HepG2 (cell line): ENCODE measurements around the gene PSME3IP1. TPM values are rescaled to one million over a fixed set of nuclear protein-coding genes. Genes with fewer than 3 reads are reported as not detected.

ENCODE experiments used
- ATAC-seq: fragments of 200-7000 bp; cut with Tn5 transposase; 3 replicates; pipeline ENCODE4 v1.9.1; 2020; ENCODE audit warnings: mild to moderate bottlenecking, moderate library complexity
- BruUV-seq: library from RNA; stranded (reverse); fragments of 400-500 nt; replicated peaks from 2 replicates; lab custom pipeline; 2021; lab: Mats Ljungman, UMichigan
- CTCF ChIA-PET: fragments of 300-600 bp; formaldehyde crosslinking; extraction: SDS; loops from one replicate; lab custom pipeline; 2021; ENCODE audit warnings: low total read pairs, inconsistent platforms, low intra/inter-chr PET ratio; lab: Yijun Ruan, JAX
- POLR2A ChIA-PET: fragments of 350-600 bp; sonication (Branson Sonifier 250); formaldehyde crosslinking; loops from one replicate; lab custom pipeline; 2020; ENCODE audit warnings: antibody characterized with exemption, inconsistent platforms; lab: Yijun Ruan, JAX
- DNase-seq: peaks from one replicate; pipeline ENCODE4 v3.0.0-alpha.2; 2015; ENCODE audit warnings: low spot score
- FAIRE-seq: peaks from 3 replicates; lab custom pipeline; 2011; peaks lifted over from hg19 to GRCh38; lab: Jason Lieb, UNC
- H2AFZ ChIP-seq: one replicate; pipeline ENCODE4 v1.6.1; 2011; ENCODE audit warnings: low read length, inconsistent platforms
- H3K27ac ChIP-seq: fragments of 300-600 bp; 3 replicates; pipeline ENCODE4 v1.8.0; 2011; ENCODE audit warnings: mixed run types, mild to moderate bottlenecking, mixed read lengths, low read length, inconsistent platforms; ENCODE audit not compliant: insufficient read depth; ENCODE audit errors: extremely low read length
- H3K27me3 ChIP-seq, 2 experiments: fragments of 200-600 bp in 1 of 2; 2 replicates in 1 of 2; 3 replicates in 1 of 2; pipeline versions ENCODE4 v1.6.0 to v1.8.0; 2011; ENCODE audit warnings: low read length in 2 of 2, mild to moderate bottlenecking in 2 of 2, moderate library complexity in 2 of 2, inconsistent platforms in 1 of 2; ENCODE audit not compliant: insufficient read depth in 2 of 2, control insufficient read depth in 1 of 2
- H3K36me3 ChIP-seq, 2 experiments: fragments of 200-600 bp in 1 of 2; replicated peaks in 1 of 2; 2 replicates in 1 of 2; 3 replicates in 1 of 2; pipeline versions ENCODE4 v1.5.1 to v1.8.0; 2011; ENCODE audit warnings: low read length in 2 of 2, inconsistent platforms in 1 of 2; ENCODE audit not compliant: insufficient read depth in 2 of 2, control insufficient read depth in 1 of 2
- H3K4me1 ChIP-seq: 2 replicates; pipeline ENCODE4 v1.5.1; 2012; ENCODE audit warnings: low read length, inconsistent platforms; ENCODE audit not compliant: insufficient read depth
- H3K4me2 ChIP-seq: 2 replicates; pipeline ENCODE4 v1.6.0; 2011; ENCODE audit warnings: low read depth, low read length, inconsistent platforms
- H3K4me3 ChIP-seq, 3 experiments: fragments of 200-600 bp in 1 of 3; sonication (generic), shearing (Covaris generic) in 1 of 3; replicated peaks in 1 of 3; 2 replicates each; pipeline ENCODE4 v1.5.1; 2011 to 2016; ENCODE audit warnings: low read length in 3 of 3, inconsistent platforms in 2 of 3, low read depth in 2 of 3, mild to moderate bottlenecking in 2 of 3, control low read depth in 1 of 3, mixed read lengths in 1 of 3; ENCODE audit not compliant: insufficient read depth in 1 of 3
- H3K79me2 ChIP-seq: one replicate; pipeline ENCODE4 v1.6.1; 2011; ENCODE audit warnings: low read length, inconsistent platforms; ENCODE audit not compliant: insufficient read depth
- H3K9ac ChIP-seq: 2 replicates; pipeline ENCODE4 v1.6.0; 2011; ENCODE audit warnings: mild to moderate bottlenecking, low read depth, low read length, inconsistent platforms; ENCODE audit not compliant: insufficient read depth
- H3K9me3 ChIP-seq: 2 replicates; pipeline ENCODE4 v1.5.1; 2012; ENCODE audit warnings: mild to moderate bottlenecking, low read length
- H4K20me1 ChIP-seq: 2 replicates; pipeline ENCODE4 v1.6.0; 2011; ENCODE audit warnings: inconsistent platforms, mild to moderate bottlenecking, low read length, moderate library complexity; ENCODE audit not compliant: insufficient read depth
- HOMEZ ChIP-seq: IDR thresholded peaks from 2 replicates; pipeline ENCODE4 v1.6.1; 2016; ENCODE audit warnings: low read depth
- KDM1A ChIP-seq: IDR thresholded peaks from 2 replicates; pipeline ENCODE4 v1.6.1; 2016; ENCODE audit warnings: missing compliant biosample characterization
- MED13 ChIP-seq: sonication (generic); formaldehyde crosslinking; IDR thresholded peaks from 2 replicates; pipeline ENCODE4 v1.5.0; 2020; ENCODE audit warnings: missing genetic modification reagents
- MYNN ChIP-seq: sonication (generic); formaldehyde crosslinking; IDR thresholded peaks from 2 replicates; pipeline ENCODE4 v1.4.0; 2020; ENCODE audit warnings: mild to moderate bottlenecking, low read depth, missing genetic modification reagents
- REL ChIP-seq: sonication (generic); formaldehyde crosslinking; conservative IDR thresholded peaks from 2 replicates; pipeline ENCODE4 v1.8.0; 2022; ENCODE audit warnings: mild to moderate bottlenecking, missing genetic modification reagents, moderate library complexity
- RFX3 ChIP-seq: IDR thresholded peaks from 2 replicates; pipeline ENCODE4 v1.6.1; 2016; ENCODE audit warnings: missing biosample characterization, missing genetic modification reagents
- SP5 ChIP-seq: IDR thresholded peaks from 2 replicates; pipeline ENCODE4 v1.6.1; 2016; ENCODE audit warnings: low read depth, borderline replicate concordance
- ZMYM2 ChIP-seq: sonication (generic); formaldehyde crosslinking; IDR thresholded peaks from 2 replicates; pipeline ENCODE4 v1.8.0; 2022; ENCODE audit warnings: mild to moderate bottlenecking, missing genetic modification reagents
- ZNF256 ChIP-seq: sonication (generic); formaldehyde crosslinking; conservative IDR thresholded peaks from 2 replicates; pipeline ENCODE4 v1.4.0; 2020; ENCODE audit warnings: missing genetic modification reagents
- ZNF710 ChIP-seq: sonication (generic); formaldehyde crosslinking; IDR thresholded peaks from 2 replicates; pipeline ENCODE4 v1.5.0; 2020; ENCODE audit warnings: mild to moderate bottlenecking, missing genetic modification reagents, borderline replicate concordance
- WGBS: methylation state at CpG from one replicate; pipeline ENCODE4 v1.1.6; 2017; ENCODE audit warnings: low lambda C conversion rate; 5-methylcytosine and 5-hydroxymethylcytosine counted together
- in situ Hi-C: cut with HindIII; loops from 2 replicates; pipeline ENCODE4 v1.10.0; 2017; ENCODE audit warnings: low pct_unique_long_range_greater_than_20kb; ENCODE audit not compliant: extremely low pct_ligation_motif_present
- intact Hi-C: fragments of 100-400 bp; cut with micrococcal nuclease; formaldehyde crosslinking; loops from one replicate; pipeline ENCODE4 v1.10.0; 2022; ENCODE audit not compliant: unreplicated experiment
- polyA plus RNA-seq, 8 experiments: library from polyadenylated mRNA; depleted of rRNA in 3 of 8; stranded (reverse) in 7 of 8; unstranded in 1 of 8; fragments of >200 nt; fragmentation: Illumina TruSeq in 4 of 8; extraction: Trizol in 4 of 8; gene quantifications; 2 replicates each; pipeline versions ENCODE4 v1.2.1 to v1.2.3, GENCODE V29; 2011 to 2016; ENCODE audit warnings: low read depth in 4 of 8, missing spikeins in 1 of 8, mixed read lengths in 1 of 8; ENCODE audit not compliant: insufficient read depth in 1 of 8
- total RNA-seq, 5 experiments: library from RNA; depleted of rRNA; stranded (reverse); fragments of >200 nt; fragmentation: Illumina TruSeq; extraction: Trizol; gene quantifications; 2 replicates each; pipeline ENCODE4 v1.2.3, GENCODE V29; 2016; ENCODE audit warnings: low read depth in 1 of 5
- TF ChIP-seq, protein P1 (sequence below): sonication (generic); formaldehyde crosslinking; IDR thresholded peaks from 2 replicates; pipeline ENCODE4 v1.5.0; 2020; ENCODE audit warnings: missing genetic modification reagents
- TF ChIP-seq, protein P2 (sequence below): IDR thresholded peaks from 2 replicates; pipeline ENCODE4 v1.6.1; 2016; ENCODE audit warnings: low read depth, borderline replicate concordance

PSME3IP1 gene
- total and polyA plus RNA-seq, 2 of the 13 experiments (the other 11 are each of a cell fraction or from before 2014, with no cell fraction given), result 90.8 to 99.8 TPM

DNA sequence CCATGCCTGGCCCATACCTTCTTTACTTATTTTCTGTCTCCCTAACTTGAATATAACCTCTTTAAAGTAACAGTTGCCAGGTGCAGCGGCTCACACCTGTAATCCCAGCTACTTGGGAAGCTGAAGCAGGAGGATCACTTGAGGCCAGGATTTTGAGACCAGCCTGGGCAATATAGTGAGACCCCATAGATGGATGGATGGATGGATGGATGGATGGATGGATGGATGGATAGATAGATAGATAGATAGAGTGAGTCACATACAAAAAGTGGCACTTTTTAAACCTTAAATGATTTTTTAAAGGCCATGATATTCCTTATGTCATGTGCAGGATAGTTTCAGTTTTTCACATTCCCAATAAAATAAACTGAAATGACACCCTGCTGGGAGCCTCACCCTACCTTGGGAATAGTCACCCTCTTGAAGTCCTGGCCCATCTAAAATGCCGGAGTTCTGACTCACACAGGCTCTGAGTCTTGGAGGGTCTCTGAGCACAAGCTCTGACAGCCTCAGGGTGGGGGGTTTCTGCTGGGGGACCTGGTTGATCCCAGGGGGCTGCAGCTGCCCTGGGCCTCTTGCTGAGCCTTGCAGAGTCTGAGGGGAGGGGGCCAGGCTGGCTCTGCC is 67.3 kb downstream of the PSME3IP1 start (continued):
- no peak for TF ChIP-seq HOMEZ (CRISPR knock-in tag)
- no peak for TF ChIP-seq KDM1A (CRISPR knock-in tag)
- no peak for TF ChIP-seq ZMYM2 (CRISPR knock-in tag)

DNA sequence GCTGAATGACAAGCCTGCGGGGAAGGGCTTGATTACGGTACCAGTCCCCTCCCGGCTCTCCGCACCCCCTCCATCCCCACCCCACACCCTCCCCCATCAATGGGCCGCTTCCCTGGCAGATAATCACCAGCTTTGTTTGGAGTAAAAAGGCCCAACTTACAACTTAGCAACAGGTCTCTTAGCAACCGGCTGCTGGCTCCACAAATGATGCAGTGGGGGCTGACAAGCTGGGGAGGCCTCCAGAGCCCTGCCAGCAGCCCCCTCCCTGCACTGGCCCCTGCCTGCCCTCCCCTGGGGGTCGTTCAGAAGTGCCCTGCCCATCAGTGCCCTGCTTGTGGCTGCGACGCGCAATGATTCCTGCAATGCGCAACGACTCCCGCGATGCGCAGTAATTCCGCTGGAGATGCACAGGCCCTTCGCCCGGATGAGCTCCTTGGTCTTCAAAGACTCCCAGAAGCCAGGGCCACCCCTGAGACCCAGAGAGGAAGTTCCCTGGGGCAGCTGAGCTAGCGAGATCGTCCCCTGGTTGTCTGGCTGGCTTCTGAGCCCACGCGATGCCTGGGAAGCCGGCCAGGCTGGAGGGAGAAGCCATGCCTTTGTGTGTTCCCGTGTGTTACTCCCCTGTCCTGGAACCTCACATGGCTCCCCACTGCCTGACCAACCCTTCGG is 70.2 kb downstream of the PSME3IP1 start:
- DNase-seq, result no peak
- TF ChIP-seq, protein P1, sequence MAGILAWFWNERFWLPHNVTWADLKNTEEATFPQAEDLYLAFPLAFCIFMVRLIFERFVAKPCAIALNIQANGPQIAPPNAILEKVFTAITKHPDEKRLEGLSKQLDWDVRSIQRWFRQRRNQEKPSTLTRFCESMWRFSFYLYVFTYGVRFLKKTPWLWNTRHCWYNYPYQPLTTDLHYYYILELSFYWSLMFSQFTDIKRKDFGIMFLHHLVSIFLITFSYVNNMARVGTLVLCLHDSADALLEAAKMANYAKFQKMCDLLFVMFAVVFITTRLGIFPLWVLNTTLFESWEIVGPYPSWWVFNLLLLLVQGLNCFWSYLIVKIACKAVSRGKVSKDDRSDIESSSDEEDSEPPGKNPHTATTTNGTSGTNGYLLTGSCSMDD, result no peak
- TF ChIP-seq MED13 (CRISPR knock-in tag) (no peak), ZNF710 (no peak), REL (no peak), ZNF256 (CRISPR knock-in tag) (no peak), SP5 (CRISPR knock-in tag) (no peak), RFX3 (CRISPR knock-in tag) (no peak), MYNN (no peak)
- TF ChIP-seq, protein P2, sequence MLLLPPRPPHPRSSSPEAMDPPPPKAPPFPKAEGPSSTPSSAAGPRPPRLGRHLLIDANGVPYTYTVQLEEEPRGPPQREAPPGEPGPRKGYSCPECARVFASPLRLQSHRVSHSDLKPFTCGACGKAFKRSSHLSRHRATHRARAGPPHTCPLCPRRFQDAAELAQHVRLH (CRISPR knock-in tag), result no peak

More for the DNA sequence above, 70.2 kb downstream of the PSME3IP1 start:
- no peaks in the 10 kb centered on the region for H3K9me3 ChIP-seq
- H2AFZ ChIP-seq, result no peak overlapping the region
- no peak overlapping the region for H3K4me2 ChIP-seq
- no peak overlapping the region for H3K9ac ChIP-seq
- WGBS, result 70% methylated on average over 20 of the region's 25 CpGs
- no peaks in the 10 kb centered on the region for H3K4me1 ChIP-seq
- ChIA-PET POLR2A (no interaction called here), CTCF (no interaction called here)
- no peaks in the 10 kb centered on the region for H3K79me2 ChIP-seq
- no peaks in the 10 kb centered on the region for H4K20me1 ChIP-seq
- in situ Hi-C loops (no loop called here), intact Hi-C loops (no loop called here)
- no TSS peak for BruUV-seq
- H3K4me3 ChIP-seq, result no peak overlapping the region
- no peak overlapping the region for H3K27ac ChIP-seq
- no peak for ATAC-seq
- H3K36me3 ChIP-seq, result no peaks in the 10 kb centered on the region
- FAIRE-seq, result no peak
- no peaks in the 10 kb centered on the region for H3K27me3 ChIP-seq
